H1 (cell line): Measurements from ENCODE around the gene MUS81.

ENCODE experiments used
- CREB1 ChIP-seq: IDR thresholded peaks from 2 replicates; pipeline ENCODE4 v1.6.1; 2012; ENCODE audit warnings: inconsistent platforms
- EP300 ChIP-seq, 2 experiments: IDR thresholded peaks; 1 replicate in 1 of 2; 2 replicates in 1 of 2; pipeline ENCODE4 v1.6.1; 2011 to 2012; ENCODE audit warnings: low read depth in 2 of 2, low read length in 2 of 2, mild to moderate bottlenecking in 2 of 2, borderline replicate concordance in 1 of 2, inconsistent platforms in 1 of 2, moderate library complexity in 1 of 2
- GABPA ChIP-seq: IDR thresholded peaks from 2 replicates; pipeline ENCODE4 v1.6.1; 2011; ENCODE audit warnings: mild to moderate bottlenecking, low read length, moderate library complexity, borderline replicate concordance; ENCODE audit not compliant: insufficient read depth
- JUN ChIP-seq: IDR thresholded peaks from 2 replicates; pipeline ENCODE4 v1.6.1; 2011; ENCODE audit warnings: low read depth, mild to moderate bottlenecking, improper control_type of control experiment, low read length
- KDM4A ChIP-seq: IDR thresholded peaks from one replicate; pipeline ENCODE4 v1.7.1; 2012; ENCODE audit warnings: low read depth, mild to moderate bottlenecking, moderate library complexity, low read length, inconsistent platforms; ENCODE audit not compliant: severe bottlenecking
- POLR2A ChIP-seq, 2 experiments: IDR thresholded peaks; 1 replicate in 1 of 2; 2 replicates in 1 of 2; pipeline ENCODE4 v1.6.1; 2011; ENCODE audit warnings: low read depth in 2 of 2, low read length in 2 of 2, mild to moderate bottlenecking in 2 of 2; ENCODE audit errors: control extremely low read depth in 1 of 2
- RFX5 ChIP-seq: IDR thresholded peaks from 2 replicates; pipeline ENCODE4 v1.6.1; 2011; ENCODE audit warnings: low read depth, low read length, improper control_type of control experiment, borderline replicate concordance
- SIRT6 ChIP-seq: IDR thresholded peaks from one replicate; pipeline ENCODE4 v1.7.1; 2012; ENCODE audit warnings: low read length, inconsistent platforms
- SUZ12 ChIP-seq: fragments of 200-600 bp; sonication (generic); IDR thresholded peaks from 2 replicates; pipeline ENCODE4 v1.6.1; 2012; ENCODE audit warnings: mild to moderate bottlenecking, inconsistent platforms, low read length, moderate library complexity, mixed read lengths
- TCF12 ChIP-seq: IDR thresholded peaks from 2 replicates; pipeline ENCODE4 v1.6.1; 2011; ENCODE audit warnings: low read depth, mild to moderate bottlenecking, low read length
- TF ChIP-seq, protein P1 (sequence below), 3 experiments: IDR thresholded peaks; 1 replicate in 2 of 3; 2 replicates in 1 of 3; pipeline versions ENCODE4 v1.5.1 to v1.6.1; 2011; ENCODE audit warnings: low read length in 3 of 3, mild to moderate bottlenecking in 3 of 3, inconsistent platforms in 2 of 3, low read depth in 1 of 3, moderate library complexity in 1 of 3; ENCODE audit not compliant: insufficient read depth in 1 of 3; ENCODE audit errors: control extremely low read depth in 1 of 3
- TF ChIP-seq, protein P2 (sequence below): IDR thresholded peaks from 2 replicates; pipeline ENCODE4 v1.6.1; 2012; ENCODE audit warnings: inconsistent platforms
- TF ChIP-seq, protein P3 (sequence below): IDR thresholded peaks from 2 replicates; pipeline ENCODE4 v1.6.1; 2012; ENCODE audit warnings: low read length, inconsistent platforms

DNA sequence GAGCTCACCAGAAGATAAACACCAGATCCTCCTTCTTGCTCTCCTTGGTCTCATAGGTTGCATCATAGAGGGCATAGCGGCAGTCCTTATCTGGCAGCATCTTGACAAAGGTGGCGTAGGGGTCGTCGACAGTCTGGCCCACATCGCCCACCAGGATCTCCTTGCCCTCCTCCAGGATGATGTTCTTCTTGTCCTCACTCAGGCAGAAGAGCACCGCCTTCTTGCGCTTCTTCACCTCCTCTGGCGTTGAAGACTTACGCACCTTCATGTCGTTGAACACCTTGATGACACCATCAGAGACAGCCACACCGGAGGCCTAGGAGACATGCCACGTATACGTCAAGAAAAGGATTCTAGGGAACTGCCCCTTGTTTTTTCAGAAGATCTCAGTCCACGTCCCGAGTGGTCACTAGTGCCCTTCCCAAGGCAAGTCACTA is 4.3 kb upstream of the MUS81 start:
- TF ChIP-seq SUZ12 (no peak), JUN (no peak), SIRT6 (no peak), EP300 (IDR thresholded peaks at IDR 0.05; ENCODE audit: borderline replicate concordance in 1 of 2, low read depth in 2 of 2, low read length in 2 of 2) (no peak), RFX5 (no peak), GABPA (no peak), CREB1 (no peak), KDM4A (no peak), TCF12 (no peak), POLR2A (IDR thresholded peaks at IDR 0.05; ENCODE audit: control extremely low read depth in 1 of 2, low read depth in 2 of 2, low read length in 2 of 2) (peak in 1 of 2 experiments; percentile 22; a peak in 2 of 3 replicates)
- TF ChIP-seq, protein P1, sequence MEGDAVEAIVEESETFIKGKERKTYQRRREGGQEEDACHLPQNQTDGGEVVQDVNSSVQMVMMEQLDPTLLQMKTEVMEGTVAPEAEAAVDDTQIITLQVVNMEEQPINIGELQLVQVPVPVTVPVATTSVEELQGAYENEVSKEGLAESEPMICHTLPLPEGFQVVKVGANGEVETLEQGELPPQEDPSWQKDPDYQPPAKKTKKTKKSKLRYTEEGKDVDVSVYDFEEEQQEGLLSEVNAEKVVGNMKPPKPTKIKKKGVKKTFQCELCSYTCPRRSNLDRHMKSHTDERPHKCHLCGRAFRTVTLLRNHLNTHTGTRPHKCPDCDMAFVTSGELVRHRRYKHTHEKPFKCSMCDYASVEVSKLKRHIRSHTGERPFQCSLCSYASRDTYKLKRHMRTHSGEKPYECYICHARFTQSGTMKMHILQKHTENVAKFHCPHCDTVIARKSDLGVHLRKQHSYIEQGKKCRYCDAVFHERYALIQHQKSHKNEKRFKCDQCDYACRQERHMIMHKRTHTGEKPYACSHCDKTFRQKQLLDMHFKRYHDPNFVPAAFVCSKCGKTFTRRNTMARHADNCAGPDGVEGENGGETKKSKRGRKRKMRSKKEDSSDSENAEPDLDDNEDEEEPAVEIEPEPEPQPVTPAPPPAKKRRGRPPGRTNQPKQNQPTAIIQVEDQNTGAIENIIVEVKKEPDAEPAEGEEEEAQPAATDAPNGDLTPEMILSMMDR (IDR thresholded peaks at IDR 0.05; ENCODE audit: control extremely low read depth in 1 of 3, insufficient read depth in 1 of 3, low read depth in 1 of 3, low read length in 3 of 3): no peak
- TF ChIP-seq, protein P2, sequence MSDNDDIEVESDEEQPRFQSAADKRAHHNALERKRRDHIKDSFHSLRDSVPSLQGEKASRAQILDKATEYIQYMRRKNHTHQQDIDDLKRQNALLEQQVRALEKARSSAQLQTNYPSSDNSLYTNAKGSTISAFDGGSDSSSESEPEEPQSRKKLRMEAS: no peak
- TF ChIP-seq, protein P3, sequence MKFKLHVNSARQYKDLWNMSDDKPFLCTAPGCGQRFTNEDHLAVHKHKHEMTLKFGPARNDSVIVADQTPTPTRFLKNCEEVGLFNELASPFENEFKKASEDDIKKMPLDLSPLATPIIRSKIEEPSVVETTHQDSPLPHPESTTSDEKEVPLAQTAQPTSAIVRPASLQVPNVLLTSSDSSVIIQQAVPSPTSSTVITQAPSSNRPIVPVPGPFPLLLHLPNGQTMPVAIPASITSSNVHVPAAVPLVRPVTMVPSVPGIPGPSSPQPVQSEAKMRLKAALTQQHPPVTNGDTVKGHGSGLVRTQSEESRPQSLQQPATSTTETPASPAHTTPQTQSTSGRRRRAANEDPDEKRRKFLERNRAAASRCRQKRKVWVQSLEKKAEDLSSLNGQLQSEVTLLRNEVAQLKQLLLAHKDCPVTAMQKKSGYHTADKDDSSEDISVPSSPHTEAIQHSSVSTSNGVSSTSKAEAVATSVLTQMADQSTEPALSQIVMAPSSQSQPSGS: no peak
